GM12875 (cell line): Measurements from ENCODE around the gene CATSPERD.

Source experiments
- H3K4me3 ChIP-seq: one replicate; pipeline ENCODE4 v1.5.1; 2011; ENCODE audit warnings: low read depth, low read length, control low read depth
- TF ChIP-seq, protein P1 (sequence below): IDR thresholded peaks from 2 replicates; pipeline ENCODE4 v1.5.1; 2011; ENCODE audit warnings: low read depth, mild to moderate bottlenecking, control low read depth, inconsistent platforms, low read length, moderate library complexity, borderline replicate concordance; ENCODE audit not compliant: insufficient read depth

CATSPERD gene

DNA sequence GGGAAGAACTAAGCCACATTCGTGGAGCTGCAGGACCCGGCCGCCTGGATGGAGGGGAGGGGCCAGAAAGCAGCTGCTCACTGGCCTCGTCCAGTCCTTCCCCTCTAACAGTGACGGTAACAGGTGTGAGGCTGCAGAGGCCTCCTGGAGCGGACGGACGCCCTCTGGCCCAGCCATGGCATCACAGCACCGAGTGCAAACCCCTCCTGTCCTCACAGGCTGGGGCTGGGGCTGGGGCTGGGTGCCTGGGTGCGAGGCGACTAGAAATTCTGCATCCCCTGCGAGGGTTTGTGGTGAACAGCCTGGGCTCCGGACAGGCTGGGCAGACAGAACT, 43.7 kb upstream of the CATSPERD start:
- H3K4me3 ChIP-seq, result no peak overlapping the region
- TF ChIP-seq, protein P1, sequence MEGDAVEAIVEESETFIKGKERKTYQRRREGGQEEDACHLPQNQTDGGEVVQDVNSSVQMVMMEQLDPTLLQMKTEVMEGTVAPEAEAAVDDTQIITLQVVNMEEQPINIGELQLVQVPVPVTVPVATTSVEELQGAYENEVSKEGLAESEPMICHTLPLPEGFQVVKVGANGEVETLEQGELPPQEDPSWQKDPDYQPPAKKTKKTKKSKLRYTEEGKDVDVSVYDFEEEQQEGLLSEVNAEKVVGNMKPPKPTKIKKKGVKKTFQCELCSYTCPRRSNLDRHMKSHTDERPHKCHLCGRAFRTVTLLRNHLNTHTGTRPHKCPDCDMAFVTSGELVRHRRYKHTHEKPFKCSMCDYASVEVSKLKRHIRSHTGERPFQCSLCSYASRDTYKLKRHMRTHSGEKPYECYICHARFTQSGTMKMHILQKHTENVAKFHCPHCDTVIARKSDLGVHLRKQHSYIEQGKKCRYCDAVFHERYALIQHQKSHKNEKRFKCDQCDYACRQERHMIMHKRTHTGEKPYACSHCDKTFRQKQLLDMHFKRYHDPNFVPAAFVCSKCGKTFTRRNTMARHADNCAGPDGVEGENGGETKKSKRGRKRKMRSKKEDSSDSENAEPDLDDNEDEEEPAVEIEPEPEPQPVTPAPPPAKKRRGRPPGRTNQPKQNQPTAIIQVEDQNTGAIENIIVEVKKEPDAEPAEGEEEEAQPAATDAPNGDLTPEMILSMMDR, result no peak

- TF ChIP-seq, protein P1, result no peak
- no peak overlapping the region for H3K4me3 ChIP-seq
These were observed 43.3 kb upstream of the CATSPERD start for GRCh38 chr19:5677136-5677535.

- TF ChIP-seq, protein P1, result no peak
- no peak overlapping the region for H3K4me3 ChIP-seq
These were observed 42.9 kb upstream of the CATSPERD start for GRCh38 chr19:5677580-5677979.

DNA sequence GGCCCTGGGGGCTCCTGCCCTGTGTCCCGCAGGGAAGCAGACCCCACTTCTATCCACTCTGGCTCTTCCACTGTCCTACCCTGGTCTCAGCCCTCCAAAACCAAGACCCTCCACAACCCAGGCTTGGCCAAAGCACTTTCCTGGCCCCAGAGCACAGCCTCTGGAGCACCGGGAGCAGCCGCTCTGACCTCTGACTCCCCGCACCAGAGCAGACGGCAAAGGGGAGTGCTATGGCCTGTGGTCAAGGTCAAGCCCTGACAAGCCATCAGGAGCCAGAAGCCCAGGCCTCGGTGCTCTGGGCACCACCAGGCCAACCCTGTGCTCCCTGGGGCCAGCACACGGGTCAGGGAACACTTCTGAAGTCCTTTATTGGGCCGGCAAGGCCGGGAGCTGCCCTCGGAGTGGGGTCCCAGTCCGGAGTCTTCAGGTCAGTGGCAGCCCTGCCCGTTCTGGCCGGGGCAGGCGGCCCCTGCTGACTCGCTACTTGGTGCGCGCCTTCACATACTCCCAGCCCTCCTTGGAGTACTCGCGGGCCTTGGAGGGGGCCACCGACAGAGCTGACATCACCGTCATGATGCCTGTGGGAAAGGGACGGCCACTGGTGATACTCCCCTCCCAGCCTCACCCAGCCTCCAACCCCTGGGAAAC, 42.2 kb upstream of the CATSPERD start:
- H3K4me3 ChIP-seq, result no peak overlapping the region
- TF ChIP-seq, protein P1, result no peak

DNA sequence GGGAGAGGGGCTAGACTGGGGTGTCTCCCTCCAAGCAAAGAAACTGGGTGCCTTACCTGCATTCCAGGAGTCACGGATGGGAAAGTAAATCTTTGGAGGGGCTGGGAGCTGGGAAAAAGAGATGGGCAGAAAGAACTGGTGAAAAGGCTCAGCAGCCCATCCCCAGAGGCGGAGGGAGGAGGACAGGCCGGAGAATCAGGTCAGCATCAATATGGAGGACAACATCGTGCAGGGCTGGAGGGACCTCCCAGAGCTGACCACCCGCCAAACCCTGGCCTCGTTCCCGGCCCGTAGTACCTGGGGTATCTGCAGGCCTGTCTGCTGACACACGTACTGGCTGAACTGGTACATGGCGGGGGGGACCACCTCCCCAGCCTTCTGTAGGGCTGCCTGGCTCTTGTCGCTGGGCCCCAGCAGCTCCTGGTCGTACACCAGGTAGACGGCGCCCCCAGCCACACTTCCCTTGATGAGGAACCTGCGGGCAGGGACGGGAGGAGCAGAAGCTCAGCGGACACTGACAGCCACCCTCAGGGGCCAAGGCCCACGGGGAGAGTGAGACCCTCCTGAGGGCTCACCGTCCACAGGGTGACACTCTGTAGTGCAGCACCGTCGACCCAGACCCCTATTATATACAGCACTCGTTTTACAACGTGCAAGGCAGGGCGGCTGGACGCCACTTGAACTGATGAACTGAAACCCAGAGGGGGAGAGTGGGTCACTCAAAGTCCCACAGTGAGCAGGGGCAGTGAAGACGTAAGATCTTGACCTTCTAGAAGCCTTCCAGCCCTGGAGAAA, 41.0 kb upstream of the CATSPERD start:
- peak overlapping the region; percentile 85 for H3K4me3 ChIP-seq
- TF ChIP-seq, protein P1, result no peak

- TF ChIP-seq, protein P1, result no peak
- H3K4me3 ChIP-seq, result peak overlapping the region; percentile 85
These were observed 40.4 kb upstream of the CATSPERD start for GRCh38 chr19:5680084-5680436.
